SK-N-DZ (cell line): ENCODE data around the gene CDH4.
A peak's percentile ranks its signal among the peaks of the same experiment; 100 is the strongest.
"Not testable (repeated sequence)": the region's sequence is repeated elsewhere in the genome, so short reads cannot be mapped to it uniquely, and the experiment has no call there.

ENCODE experiments used
- DNase-seq: peaks from one replicate; pipeline ENCODE4 v3.0.0-alpha.2; 2015; ENCODE audit warnings: low spot score

Gene CDH4

DNA sequence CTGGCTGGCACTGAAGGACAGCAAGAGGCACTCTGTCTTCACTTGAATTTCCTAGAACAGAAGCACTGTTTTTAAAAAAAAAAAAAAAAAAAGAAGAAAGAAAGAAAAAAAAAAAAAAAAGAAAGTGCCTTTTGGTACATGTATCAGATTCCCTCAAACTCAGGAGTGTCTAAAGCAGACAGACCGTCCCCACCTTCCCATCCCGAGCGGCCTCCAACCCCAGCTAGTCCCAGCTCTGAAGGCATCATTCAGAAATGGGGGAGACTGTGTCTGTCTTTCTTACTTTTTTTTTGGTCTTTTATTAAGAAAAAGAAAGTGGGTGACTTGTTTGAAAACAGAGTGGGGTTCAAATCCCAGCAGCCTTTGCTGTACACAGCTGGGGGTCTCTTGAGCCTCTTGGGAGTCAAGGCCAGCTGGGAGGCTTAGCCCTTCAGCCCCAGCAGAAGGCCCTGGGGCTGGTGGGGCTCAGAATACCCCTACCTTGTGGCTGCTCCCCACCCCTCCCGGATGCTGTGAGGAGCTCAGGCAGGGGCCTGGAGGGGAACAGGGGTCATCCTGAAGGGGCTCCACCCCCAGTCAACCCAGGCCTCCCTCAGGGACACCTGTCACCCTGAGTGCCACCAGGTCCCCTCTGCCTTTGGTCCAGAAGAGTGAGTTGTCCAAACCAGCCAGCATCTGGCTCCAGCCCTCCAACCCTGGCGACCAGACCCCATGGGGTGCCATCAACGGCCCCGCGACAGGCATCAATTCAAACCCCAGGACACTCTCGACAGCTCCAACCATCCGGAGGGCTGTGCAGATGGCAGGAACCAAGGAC, 685.3 kb downstream of the CDH4 start:
- no peak for DNase-seq

- DNase-seq: no peak
These were observed 686.1 kb downstream of the CDH4 start for GRCh38 chr20:61937963-61938838.

- no peak for DNase-seq
These were observed 687.0 kb downstream of the CDH4 start for GRCh38 chr20:61938839-61939690.

- DNase-seq: no peak
These were observed 687.8 kb downstream of the CDH4 start for GRCh38 chr20:61939691-61940360.

DNA sequence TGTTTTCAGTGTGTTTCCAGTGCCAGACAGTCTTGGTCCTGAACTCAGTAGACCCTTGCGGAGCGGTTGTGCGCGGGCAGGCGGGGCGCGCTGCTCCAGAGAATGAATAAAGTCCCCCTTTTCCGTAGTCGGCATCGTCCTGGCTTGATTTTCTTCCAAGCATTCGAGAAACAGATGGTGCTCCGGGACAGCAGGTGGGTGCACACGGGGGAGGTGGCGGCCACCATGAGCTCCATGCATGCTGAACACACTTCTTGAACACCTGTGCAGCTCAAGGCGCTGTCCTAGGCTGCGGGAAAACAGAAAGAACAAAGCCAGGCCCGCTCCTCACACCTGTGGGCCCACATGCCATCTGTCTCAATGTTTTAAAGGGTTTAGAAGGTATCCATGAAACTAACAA, 688.4 kb downstream of the CDH4 start:
- no peak for DNase-seq

DNA sequence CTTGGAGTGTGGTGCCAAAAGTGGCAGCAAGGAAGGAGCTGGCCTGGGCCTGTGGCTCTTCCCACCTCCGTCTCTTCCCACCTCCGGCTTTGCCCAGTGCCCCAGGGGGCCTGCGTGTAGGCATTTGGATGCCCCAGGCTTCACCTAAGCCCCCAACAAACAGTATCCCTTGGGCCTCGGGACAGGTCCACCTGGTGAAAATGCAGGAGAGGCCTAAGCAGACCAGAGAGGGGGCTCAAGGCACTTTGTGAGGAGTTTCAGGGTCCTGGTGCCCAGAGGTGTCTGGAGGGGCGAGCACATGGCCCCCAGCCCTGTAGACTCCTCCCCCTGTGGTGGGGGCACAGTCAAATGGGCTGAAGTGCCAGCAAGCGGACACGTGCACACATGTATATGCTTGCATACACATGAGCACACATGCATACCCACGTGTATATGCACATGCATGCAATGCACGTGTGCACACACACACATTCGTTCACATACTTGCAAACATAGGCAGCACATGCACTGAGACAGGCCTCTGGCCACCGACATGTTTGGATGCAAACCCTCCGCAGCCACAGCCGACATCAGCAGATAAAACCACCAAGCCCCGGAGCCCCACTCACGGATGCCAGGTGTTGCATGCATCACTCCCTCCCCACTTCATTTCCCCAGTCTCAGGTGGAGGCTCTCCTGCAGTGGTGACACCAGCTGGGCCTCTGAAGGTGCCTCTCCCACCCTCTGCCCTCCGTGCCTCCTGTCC, 689.1 kb downstream of the CDH4 start:
- no peak for DNase-seq

DNA sequence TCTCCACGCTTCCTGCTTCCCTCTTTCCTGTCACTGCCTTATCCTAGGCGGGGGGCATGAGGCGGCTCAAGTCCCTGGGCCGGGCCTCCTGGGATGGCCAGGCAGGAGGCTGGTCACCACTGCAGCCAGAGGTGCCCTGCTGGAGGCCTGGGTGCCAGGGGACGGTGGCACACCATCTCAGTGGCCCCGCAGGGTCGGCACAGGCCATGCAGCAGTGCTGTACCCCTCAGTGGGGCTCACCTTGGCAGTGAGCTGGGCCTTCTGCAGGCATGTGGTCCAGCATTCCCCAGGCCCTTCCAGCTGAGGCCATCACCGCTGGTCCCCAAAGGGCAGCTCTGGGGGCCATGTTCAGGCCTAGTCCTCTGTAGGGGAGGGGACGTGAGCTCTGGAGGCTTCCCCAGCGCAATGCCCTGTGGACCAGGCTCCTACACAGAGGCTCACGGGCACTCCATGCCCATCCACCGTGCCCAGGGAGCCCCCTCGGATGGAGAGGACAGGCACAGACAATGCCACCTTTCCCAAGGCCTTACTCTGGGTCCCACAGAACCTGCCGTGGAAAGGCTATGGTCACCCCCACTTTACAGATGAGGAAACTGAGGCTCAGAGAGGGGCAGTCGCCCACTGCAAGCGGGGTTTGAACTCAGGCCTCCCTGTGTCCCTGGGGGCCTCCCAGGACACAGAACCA, 689.8 kb downstream of the CDH4 start:
- DNase-seq: no peak

DNA sequence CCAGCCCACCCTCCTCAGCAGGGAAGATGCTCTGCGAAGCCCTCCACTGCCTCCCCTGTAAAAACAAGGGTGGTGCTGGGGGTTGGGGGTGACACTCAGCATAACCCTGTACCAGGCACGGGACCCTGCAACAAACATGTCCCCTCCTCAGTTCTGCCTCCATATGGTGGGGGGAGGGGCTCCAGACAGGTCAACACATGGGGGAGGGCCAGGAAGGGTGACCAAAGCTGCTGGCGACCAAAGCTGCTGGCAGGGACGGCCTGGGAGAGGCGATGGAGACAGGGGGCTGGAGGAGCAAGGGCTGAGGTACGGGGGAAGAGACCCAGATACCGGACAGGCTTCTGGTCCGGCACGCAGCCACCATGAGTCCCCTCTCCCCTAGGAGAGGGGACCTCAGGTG, 690.5 kb downstream of the CDH4 start:
- no peak for DNase-seq

DNA sequence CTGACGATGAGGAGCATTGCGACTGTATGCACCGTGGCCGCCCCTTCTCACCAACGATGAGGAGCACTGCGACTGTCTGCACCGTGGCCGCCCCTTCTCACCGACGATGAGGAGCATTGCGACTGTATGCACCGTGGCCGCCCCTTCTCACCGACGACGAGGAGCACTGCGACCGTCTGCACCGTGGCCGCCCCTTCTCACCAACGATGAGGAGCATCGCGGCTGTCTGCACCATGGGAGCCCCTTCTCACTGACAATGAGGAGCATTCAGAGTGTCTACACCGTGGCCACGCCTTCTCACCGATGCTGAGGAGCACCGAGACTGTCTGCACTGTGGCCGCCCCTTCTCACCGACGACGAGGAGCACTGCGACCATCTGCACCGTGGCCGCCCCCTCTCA, 692.9 kb downstream of the CDH4 start:
- not testable (repeated sequence) for DNase-seq

- DNase-seq: not testable (repeated sequence)
These were observed 693.4 kb downstream of the CDH4 start for GRCh38 chr20:61945495-61945894.

- not testable (repeated sequence) for DNase-seq
These were observed 696.0 kb downstream of the CDH4 start for GRCh38 chr20:61948056-61948455.

- DNase-seq: no peak
These were observed 696.7 kb downstream of the CDH4 start for GRCh38 chr20:61948586-61949362.

GRCh38 chr20:61949363-61949713, 697.3 kb downstream of the CDH4 start:
- no peak for DNase-seq

DNA sequence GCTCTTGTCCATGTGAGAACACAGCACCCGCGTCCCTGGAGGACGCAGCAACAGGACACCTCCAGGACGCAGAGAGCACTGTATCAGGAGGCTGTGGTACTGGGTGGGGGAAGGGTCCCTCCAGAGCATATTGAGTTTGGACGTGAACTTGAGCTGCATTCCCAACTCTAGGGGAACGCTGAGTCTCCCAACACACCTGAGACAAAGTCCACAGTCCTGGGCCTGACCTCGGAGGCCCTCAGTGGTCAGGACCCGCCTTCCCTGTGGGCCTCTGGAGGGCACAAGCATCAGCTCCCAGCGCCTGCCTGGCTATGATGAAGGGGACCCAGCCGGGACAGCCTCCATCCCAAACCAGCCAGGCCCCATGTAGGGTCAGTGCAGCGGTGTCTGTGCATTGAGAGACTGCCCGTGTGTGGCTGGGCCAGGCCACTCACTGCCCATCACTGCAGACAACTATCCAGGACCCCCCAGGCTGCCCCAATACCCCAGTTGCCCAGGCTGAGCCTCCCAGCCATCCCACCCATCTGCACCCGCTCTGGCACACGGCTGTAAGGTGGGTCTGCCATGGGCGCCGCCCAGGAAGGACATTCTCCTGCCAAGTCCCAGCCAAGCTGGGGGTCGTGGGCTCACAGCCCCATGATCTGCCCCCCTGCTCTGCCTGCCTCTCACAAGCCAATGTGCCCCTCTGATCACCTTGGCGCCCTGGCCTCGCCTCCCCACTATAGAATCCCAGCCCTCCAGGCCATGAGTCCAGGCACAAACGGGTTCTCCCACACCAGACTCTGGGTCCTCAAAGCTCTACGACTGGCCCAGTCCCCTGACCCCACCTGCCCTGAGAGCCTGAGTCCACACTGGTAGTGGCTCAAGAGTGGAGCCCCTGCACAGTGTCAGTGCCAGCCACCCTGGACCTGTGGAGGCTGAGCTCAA, 697.9 kb downstream of the CDH4 start:
- DNase-seq: no peak

- DNase-seq: no peak
These were observed 698.6 kb downstream of the CDH4 start for GRCh38 chr20:61950641-61951071.

- peak; percentile 57 for DNase-seq
These were observed 699.9 kb downstream of the CDH4 start for GRCh38 chr20:61951695-61952533.
